GM12874 (cell line): Measurements from ENCODE around the gene KISS1R.

ENCODE experiments used
- TF ChIP-seq, protein P1 (sequence below): IDR thresholded peaks from 2 replicates; pipeline ENCODE4 v1.5.1; 2011; ENCODE audit warnings: low read depth, mild to moderate bottlenecking, control low read depth, low read length, moderate library complexity; ENCODE audit not compliant: insufficient read depth

The KISS1R gene

DNA sequence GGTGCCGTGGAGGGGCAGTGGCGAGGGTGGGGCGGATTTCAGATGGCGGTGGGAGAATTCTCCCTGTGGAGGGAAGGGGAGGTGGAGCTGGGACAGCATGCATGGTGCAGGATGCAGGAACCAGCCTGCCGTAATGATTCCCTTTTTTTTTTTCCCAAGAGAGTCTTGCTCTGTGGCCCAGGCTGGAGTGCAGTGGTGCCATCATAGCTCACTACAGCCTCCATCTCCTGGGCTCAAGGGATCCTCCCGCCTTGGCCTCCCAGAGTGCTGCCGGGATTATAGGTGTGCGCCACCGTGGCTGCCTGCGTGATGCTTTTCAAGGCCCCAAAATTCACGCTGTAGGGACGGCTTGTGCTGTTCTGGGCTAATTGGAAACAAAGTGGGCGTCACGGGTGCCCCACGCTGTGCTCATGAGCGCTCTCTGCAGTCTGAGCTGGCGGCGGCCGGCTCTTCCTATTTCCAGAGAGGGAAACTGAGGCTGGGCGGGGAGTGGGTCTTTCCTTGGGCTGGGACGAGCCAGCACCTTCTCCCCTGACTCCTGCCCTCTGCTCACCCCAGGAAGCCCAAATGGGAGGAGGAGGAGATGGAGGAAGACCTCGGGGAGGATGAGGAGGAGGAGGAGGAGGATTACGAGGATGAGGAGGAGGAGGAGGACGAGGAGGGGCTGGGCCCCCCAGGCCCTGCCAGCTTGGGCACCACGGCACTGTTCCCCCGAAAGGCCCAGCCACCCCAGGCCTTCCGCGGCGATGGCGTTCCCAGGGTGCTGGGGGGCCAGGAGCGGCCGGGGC lies 14.9 kb downstream of the KISS1R start:
- TF ChIP-seq, protein P1, sequence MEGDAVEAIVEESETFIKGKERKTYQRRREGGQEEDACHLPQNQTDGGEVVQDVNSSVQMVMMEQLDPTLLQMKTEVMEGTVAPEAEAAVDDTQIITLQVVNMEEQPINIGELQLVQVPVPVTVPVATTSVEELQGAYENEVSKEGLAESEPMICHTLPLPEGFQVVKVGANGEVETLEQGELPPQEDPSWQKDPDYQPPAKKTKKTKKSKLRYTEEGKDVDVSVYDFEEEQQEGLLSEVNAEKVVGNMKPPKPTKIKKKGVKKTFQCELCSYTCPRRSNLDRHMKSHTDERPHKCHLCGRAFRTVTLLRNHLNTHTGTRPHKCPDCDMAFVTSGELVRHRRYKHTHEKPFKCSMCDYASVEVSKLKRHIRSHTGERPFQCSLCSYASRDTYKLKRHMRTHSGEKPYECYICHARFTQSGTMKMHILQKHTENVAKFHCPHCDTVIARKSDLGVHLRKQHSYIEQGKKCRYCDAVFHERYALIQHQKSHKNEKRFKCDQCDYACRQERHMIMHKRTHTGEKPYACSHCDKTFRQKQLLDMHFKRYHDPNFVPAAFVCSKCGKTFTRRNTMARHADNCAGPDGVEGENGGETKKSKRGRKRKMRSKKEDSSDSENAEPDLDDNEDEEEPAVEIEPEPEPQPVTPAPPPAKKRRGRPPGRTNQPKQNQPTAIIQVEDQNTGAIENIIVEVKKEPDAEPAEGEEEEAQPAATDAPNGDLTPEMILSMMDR = no peak

DNA sequence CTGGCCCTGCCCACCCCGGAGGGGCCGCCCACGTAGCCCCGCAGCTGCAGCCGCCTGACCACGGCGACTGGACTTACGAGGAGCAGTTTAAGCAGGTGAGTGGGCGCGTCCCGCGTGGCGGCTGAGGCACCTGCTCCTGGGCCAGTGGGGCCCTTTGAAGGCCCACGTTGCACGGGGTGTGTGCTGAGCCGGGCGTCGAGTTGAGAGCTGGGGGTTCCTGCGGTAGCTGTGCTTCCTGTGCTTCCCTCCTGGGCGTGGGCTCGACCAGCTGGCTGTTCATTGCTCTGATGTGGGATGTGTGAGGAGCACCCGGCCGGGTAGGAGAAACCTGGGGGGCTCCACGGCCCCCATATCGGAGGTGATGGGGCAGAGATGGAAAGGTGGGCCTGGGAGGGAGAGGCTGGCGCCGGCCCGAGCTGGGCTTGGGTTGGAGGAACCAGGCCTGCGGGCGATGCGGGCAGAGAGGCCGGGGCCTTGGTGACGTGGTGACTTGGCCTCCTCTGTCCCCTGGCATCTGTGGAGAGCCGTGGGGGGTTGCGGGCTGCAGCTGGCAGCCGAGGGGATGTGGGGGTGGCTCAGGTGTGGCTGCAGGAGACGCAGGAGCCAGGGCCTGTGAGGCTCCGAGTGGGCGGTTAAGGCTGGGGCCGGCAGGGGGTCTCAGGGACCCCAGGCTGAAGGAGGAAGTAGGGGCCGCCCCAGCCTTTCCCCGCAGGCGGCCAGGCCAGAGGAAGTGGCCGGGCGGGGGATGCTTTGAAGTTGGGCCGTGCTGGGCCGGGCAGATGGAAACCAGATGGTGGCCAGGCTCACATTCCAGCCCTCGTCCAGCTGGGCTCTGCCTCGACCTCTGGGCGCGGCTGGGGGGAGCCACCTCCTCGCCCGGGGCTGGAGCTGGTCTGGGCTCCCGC lies 15.8 kb downstream of the KISS1R start:
- TF ChIP-seq, protein P1 = no peak

DNA sequence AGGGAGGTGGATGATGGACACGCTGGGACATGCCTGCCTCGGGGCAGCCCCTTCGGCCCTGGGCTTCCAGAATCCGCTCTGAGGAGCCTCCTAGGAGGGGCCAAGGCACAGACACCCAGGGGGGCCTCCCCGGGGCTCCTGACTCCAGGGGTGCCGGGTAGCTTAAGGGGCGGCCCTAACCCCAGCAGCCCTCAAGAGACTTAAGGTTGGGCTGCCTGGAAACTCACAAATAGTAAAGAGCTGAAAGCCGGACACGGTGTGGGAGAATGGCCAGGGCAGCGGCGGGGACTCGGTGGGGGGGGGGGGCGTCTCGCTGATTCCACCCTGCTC lies 16.4 kb downstream of the KISS1R start:
- TF ChIP-seq, protein P1 = no peak

DNA sequence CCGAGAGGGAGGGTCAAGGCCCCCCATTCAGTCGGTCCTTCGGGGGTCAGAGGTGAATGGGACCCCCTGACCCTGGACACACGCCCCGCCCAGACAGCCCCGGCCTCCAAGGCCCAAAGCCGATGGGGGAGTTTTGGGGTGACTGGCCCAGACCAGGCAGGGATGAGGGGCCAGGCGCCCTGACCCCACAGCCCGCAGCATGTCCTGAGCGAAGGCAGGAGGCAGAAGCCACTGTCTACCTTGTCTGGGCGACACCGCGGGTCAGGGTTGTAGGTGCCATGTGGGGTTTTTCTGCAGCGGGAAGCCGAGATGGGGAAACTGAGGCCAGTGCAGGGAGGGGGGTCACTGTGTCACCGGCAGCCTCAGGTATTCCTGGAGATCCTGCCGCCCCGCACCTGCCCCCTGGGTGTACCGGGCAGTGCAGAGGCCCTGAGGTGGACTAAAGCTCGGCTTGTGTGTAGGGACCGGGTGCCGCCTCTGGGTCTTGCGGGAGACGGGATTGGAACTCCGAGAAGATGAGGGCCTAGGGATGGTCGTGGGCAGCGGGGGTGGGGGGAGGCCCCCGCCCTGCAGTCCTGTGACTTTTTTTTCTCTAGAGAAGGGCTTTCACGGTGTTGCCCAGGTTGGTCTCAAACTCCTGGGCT lies 17.2 kb downstream of the KISS1R start:
- TF ChIP-seq, protein P1 = no peak

DNA sequence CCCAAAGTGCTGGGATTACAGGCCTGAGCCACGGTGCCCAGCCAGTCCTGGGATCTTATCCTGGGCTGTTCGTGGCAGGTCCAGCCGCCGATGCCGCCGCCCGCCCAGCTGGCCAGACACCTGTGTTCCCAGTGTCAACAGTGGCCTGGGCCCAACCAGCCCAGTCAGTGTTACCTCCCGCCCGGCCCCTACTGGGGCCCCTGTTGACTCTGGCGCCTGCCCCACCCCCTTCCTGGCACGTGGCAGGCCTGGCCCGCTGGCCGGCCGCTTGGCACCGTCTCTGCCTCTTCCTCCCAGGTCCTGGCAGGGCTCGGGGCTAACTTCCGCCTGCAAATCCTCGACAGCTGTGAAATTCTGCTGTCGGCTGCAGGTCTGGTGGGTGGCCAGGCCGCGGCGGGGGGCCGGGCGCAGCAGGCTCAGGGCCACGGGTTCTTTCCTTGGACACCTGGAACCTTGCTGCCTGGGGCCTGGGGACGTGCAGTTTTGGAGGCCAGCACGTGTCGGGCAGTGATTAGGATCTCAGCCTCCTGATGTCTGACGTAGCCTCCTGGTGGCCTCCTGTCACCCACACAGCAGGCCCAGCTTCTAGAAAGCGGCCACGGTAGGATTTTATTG lies 17.8 kb downstream of the KISS1R start:
- TF ChIP-seq, protein P1 = no peak

DNA sequence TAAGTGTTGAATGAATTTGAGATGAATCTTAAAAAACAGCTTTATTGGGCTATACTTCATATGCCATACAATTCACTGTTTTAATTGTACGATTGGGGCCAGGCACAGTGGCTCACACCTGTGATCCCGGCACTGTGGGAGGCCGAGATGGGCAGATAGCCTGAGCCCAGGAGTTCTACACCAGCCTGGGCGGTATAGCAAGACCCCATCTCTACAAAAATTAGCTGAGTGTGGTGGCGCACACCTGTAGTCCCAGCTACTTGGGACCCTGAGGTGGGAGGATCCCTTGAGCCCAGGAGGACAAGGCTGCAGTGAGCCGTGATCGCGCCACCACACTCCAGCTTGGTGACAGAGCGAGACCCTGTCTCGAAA lies 19.0 kb downstream of the KISS1R start:
- TF ChIP-seq, protein P1 = no peak

DNA sequence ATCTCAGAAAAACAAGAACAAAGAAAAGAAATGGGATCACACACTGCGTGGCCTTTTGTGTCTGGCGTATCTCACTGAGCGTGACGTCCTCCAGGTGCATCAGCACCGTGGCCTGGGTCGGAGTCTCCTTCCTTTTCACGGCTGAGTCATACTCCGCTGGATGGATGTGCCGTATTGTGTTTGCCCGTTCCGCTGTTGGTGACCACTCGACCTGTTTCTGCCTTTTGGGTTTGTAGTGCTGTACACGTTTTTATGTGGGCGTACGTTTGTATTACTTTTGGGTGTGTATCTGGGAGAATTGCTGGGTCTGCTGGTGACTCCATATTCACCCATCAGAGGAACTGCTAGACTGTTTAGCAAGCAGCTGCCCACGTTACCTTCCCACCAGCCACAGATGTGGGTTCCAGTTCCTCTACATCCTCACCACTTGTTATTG lies 20.1 kb downstream of the KISS1R start:
- TF ChIP-seq, protein P1 = no peak
